Glutamatergic neuron (in vitro differentiated cells): ENCODE measurements around the gene CCT7. TPM values are rescaled to one million over a fixed set of nuclear protein-coding genes. Genes with fewer than 3 reads are reported as not detected.

ENCODE experiments used
- DNase-seq: peaks from one replicate; pipeline ENCODE4 v3.0.0; 2022
- H3K27ac Mint-ChIP-seq: one replicate; pipeline ENCODE4 v1.8.0; 2020; ENCODE audit warnings: mild to moderate bottlenecking, mixed read lengths, inconsistent platforms; ENCODE audit not compliant: unreplicated experiment
- H3K27me3 Mint-ChIP-seq: one replicate; pipeline ENCODE4 v1.8.0; 2020; ENCODE audit warnings: mild to moderate bottlenecking, moderate library complexity, mixed read lengths, inconsistent platforms; ENCODE audit not compliant: unreplicated experiment
- H3K36me3 Mint-ChIP-seq: one replicate; pipeline ENCODE4 v1.8.0; 2020; ENCODE audit warnings: mild to moderate bottlenecking, mixed read lengths, inconsistent platforms; ENCODE audit not compliant: unreplicated experiment
- H3K4me1 Mint-ChIP-seq: one replicate; pipeline ENCODE4 v1.8.0; 2020; ENCODE audit warnings: mild to moderate bottlenecking, low read depth, mixed read lengths, inconsistent platforms; ENCODE audit not compliant: unreplicated experiment
- H3K4me3 Mint-ChIP-seq: one replicate; pipeline ENCODE4 v1.8.0; 2020; ENCODE audit warnings: mild to moderate bottlenecking, mixed read lengths, inconsistent platforms; ENCODE audit not compliant: unreplicated experiment
- H3K9me3 Mint-ChIP-seq: one replicate; pipeline ENCODE4 v1.8.0; 2020; ENCODE audit warnings: mild to moderate bottlenecking, moderate library complexity, mixed read lengths, inconsistent platforms; ENCODE audit not compliant: unreplicated experiment
- total RNA-seq: library from RNA; stranded (reverse); fragmentation: NEBNext Ultra II Directional; extraction: Animal tissue kit (Norgen Biotek cat#: 25700); gene quantifications from one replicate; pipeline ENCODE4 v1.2.1, GENCODE V29; 2021; ENCODE audit not compliant: unreplicated experiment
- TF ChIP-seq, protein P1 (sequence below): fragments of 200-600 bp; sonication (generic); IDR thresholded peaks from one replicate; pipeline ENCODE4 v1.5.0; 2021; ENCODE audit not compliant: partially characterized antibody, unreplicated experiment

The CCT7 gene
- total RNA-seq, 1 donor from 2014 or later = 269 TPM

DNA sequence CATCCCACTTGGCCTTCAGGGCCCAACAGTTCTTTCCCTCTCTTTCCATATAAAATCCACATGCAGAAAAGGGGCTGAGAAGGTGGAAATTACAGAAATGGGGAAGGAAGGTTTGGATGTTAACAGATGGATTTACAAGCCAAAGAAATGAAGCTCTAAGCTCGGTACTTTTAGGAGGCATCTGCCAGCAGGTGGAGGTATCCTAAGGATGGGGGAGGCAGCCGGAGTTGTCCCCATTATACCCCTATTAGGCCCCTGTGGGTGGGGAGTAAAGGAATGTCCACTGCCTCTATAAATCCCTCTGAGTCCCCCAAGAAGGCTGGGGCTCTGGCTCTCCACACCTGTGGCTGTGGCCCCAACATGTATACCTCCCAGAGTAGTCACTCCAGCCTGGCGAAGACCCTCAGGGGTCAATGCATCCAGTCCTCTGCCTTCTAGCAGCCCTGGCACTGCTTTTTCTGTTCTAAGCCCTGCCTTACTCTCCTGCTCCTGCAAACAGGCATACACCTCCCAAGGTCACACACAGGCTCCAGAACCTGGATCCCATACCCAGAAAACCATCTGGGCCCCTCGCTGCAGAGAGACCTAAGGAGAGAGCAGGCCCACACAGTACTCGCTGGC, 48.9 kb downstream of the CCT7 start:
- peaks cover 3% of the 10 kb centered on the region for H3K4me1 Mint-ChIP-seq
- peaks cover 3% of the 10 kb centered on the region for H3K27me3 Mint-ChIP-seq
- TF ChIP-seq, protein P1, sequence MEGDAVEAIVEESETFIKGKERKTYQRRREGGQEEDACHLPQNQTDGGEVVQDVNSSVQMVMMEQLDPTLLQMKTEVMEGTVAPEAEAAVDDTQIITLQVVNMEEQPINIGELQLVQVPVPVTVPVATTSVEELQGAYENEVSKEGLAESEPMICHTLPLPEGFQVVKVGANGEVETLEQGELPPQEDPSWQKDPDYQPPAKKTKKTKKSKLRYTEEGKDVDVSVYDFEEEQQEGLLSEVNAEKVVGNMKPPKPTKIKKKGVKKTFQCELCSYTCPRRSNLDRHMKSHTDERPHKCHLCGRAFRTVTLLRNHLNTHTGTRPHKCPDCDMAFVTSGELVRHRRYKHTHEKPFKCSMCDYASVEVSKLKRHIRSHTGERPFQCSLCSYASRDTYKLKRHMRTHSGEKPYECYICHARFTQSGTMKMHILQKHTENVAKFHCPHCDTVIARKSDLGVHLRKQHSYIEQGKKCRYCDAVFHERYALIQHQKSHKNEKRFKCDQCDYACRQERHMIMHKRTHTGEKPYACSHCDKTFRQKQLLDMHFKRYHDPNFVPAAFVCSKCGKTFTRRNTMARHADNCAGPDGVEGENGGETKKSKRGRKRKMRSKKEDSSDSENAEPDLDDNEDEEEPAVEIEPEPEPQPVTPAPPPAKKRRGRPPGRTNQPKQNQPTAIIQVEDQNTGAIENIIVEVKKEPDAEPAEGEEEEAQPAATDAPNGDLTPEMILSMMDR = no peak
- H3K4me3 Mint-ChIP-seq = peak overlapping the region; percentile 89
- H3K9me3 Mint-ChIP-seq = peaks cover 10% of the 10 kb centered on the region
- H3K27ac Mint-ChIP-seq = no peak overlapping the region
- no peaks in the 10 kb centered on the region for H3K36me3 Mint-ChIP-seq
- no peak for DNase-seq

DNA sequence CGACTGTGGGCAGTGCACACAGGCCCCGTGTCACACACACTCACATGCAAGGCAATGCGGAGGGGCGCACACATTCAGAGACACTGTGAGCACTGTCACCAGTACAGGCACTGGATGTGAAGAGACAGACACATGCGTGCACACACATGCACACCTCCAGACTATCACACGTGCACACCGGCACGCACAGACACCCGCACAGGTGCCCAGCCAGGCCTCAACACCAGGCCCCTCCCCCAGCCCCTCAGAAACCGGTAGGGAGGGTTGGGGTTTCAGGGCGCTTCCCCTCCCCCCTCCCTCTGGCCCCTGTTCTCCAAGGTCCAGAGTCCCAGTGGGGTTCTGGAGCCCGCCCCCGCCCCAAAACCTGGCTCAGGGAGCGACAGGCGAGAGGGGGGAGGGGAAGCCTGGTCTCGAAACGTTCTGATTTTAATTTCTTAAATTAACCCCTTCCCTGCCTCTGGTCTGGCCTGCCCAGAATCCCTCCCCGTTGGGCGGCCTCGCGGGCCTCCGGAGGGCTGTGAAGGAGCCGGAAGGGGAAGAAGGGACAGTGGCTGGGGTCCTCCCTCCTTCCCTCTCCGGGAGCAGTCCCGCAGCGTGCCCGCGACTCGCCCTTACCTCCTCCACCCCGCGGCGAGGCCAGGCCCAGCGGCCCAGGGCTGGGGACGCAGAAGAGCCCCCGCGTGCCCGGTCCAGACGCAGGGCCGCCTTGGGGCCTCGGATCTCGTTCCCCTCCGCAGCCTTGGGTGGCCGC, 49.6 kb downstream of the CCT7 start:
- peak overlapping the region; percentile 89 for H3K4me3 Mint-ChIP-seq
- peaks cover 8% of the 10 kb centered on the region for H3K9me3 Mint-ChIP-seq
- peak; percentile 58 for DNase-seq
- H3K27ac Mint-ChIP-seq = peak overlapping the region; percentile 72
- TF ChIP-seq, protein P1 = no peak
- H3K4me1 Mint-ChIP-seq = peaks cover 3% of the 10 kb centered on the region
- no peaks in the 10 kb centered on the region for H3K36me3 Mint-ChIP-seq
- H3K27me3 Mint-ChIP-seq = peaks cover 3% of the 10 kb centered on the region

DNA sequence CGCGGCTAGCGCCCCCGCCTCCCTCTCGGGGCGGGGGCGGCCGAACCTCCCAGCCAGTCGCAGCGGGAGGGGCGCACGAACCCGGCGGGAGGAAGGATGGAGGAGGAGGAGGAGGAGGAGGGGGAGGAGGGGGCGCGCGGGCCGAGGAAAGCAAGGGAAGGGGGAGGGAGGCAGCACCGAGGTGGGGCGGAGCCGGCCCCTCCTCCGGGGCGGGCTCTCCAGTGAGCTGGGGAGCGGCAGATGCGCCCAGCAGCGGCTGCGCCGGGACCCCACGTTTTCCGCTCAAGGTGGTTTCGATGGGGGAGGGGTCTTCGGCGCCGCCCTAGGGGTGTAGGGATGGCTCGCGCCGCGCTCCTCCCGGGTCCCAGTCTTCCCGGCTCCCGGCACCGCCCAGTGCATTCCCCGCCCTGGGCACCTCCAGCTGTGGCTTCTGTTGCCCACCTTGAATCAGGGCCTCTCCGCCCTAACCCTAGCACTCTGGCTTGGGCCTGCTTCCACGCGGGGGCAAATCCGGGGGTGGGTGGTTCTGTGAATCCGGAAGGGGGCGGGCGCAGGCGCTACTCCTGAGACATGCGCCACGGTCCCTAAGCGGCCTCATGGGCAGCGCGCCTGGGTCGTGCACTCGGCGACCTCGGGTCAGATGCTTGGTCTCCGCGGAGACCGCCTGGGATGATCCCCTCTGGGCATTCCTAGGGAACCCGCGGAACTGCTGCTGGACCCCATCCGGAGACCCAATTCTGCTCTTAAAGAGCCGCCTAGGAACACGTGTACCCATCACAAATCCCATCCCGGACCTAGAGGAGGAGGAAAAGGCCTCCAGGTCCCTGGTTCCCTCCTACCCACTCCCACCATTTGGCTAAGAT, 50.4 kb downstream of the CCT7 start, which contains the start of gene FBXO41:
Gene FBXO41, minus strand, starts transcription at position 183 of the 863 bp plus-strand sequence. CDS start 14,848 bp downstream, outside the sequence.
- Mint-ChIP-seq H3K4me3 (peak within 1 kb of the TSS; percentile 89), H3K36me3 (no peaks in the 10 kb centered on the region), H3K27me3 (no peaks in the 10 kb centered on the region), H3K4me1 (peaks cover 3% of the 10 kb centered on the region), H3K9me3 (peaks cover 7% of the 10 kb centered on the region), H3K27ac (peak within 1 kb of the TSS; percentile 72)
- peak; percentile 76 for DNase-seq
- TF ChIP-seq, protein P1 = no peak

DNA sequence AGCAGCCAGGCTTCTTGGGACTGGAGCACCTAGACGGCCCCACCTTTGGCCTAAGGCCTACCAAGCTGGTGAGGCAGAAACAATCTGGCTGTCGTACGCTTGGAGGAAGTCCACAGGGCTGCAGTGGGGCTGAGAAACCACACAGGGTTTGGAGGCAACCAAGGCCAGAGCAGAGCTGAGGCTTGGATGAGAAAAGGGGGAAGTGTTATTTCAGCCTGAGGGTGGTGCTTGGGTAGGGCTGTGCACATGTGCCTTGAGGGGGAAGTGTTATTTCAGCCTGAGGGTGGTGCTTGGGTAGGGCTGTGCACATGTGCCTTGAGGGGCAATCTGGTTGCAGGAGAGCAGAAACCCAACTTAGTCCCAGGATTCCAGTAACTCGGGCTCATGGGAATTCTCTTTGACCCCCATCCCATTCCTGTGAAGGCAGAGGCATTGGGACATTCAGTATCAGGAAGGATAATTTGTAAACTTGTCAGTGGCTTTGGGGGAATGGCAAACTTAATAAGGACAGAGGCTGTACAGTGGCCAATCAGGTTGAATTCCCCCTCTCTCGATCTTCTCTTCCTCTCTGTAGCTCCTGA, 51.1 kb downstream of the CCT7 start:
- peaks cover 7% of the 10 kb centered on the region for H3K9me3 Mint-ChIP-seq
- H3K4me1 Mint-ChIP-seq = peaks cover 3% of the 10 kb centered on the region
- H3K4me3 Mint-ChIP-seq = peak overlapping the region; percentile 68
- no peak for DNase-seq
- no peaks in the 10 kb centered on the region for H3K27me3 Mint-ChIP-seq
- H3K27ac Mint-ChIP-seq = no peak overlapping the region
- no peaks in the 10 kb centered on the region for H3K36me3 Mint-ChIP-seq
- TF ChIP-seq, protein P1 = no peak
